Superior temporal gyrus (tissue), 1 donor: Measurements from ENCODE around the gene HNRNPUL2.
A peak's percentile ranks its signal among the peaks of the same experiment; 100 is the strongest.
"Not testable (repeated sequence)": the region's sequence is repeated elsewhere in the genome, so short reads cannot be mapped to it uniquely, and the experiment has no call there.

Source experiments
- DNase-seq: peaks from one replicate; pipeline ENCODE4 v3.0.0-alpha.2; 2016; ENCODE audit errors: extremely low spot score

The HNRNPUL2 gene

GRCh38 chr11:62703921-62704320, 23.3 kb downstream of the HNRNPUL2 start:
- DNase-seq: not testable (repeated sequence)

- DNase-seq: no peak
Measured at GRCh38 chr11:62702246-62702645, 25.0 kb downstream of the HNRNPUL2 start.

- DNase-seq: peak; percentile 88
Measured at GRCh38 chr11:62694455-62695167, 32.6 kb downstream of the HNRNPUL2 start.

- not testable (repeated sequence) for DNase-seq
Measured at GRCh38 chr11:62693624-62694023, 33.6 kb downstream of the HNRNPUL2 start.

GRCh38 chr11:62689421-62690183, 37.7 kb downstream of the HNRNPUL2 start, which contains the start of gene LRRN4CL:
LRRN4CL (minus strand) TSS chr11:62689530; CDS start chr11:62688508, 1,022 bp downstream.
- no peak for DNase-seq

GRCh38 chr11:62688491-62688890, 38.8 kb downstream of the HNRNPUL2 start:
- no peak for DNase-seq

- DNase-seq: no peak
Measured at GRCh38 chr11:62687508-62688396, 39.5 kb downstream of the HNRNPUL2 start.

GRCh38 chr11:62682518-62682917, 44.7 kb downstream of the HNRNPUL2 start:
- no peak for DNase-seq

- DNase-seq: no peak
Measured at GRCh38 chr11:62680825-62681240, 46.4 kb downstream of the HNRNPUL2 start.

GRCh38 chr11:62678770-62679696, 48.2 kb downstream of the HNRNPUL2 start, which contains the start of gene UBXN1:
UBXN1 (minus strand) TSS chr11:62679073; CDS start chr11:62678923, 150 bp downstream.
- DNase-seq: peak; percentile 95

GRCh38 chr11:62678433-62678769, 48.9 kb downstream of the HNRNPUL2 start:
- DNase-seq: no peak

- no peak for DNase-seq
Measured at GRCh38 chr11:62677714-62678113, 49.5 kb downstream of the HNRNPUL2 start.

GRCh38 chr11:62677156-62677555, 50.1 kb downstream of the HNRNPUL2 start:
- DNase-seq: no peak

GRCh38 chr11:62676698-62677097, 50.6 kb downstream of the HNRNPUL2 start:
- no peak for DNase-seq

- not testable (repeated sequence) for DNase-seq
Measured at GRCh38 chr11:62675415-62675814, 51.8 kb downstream of the HNRNPUL2 start.

GRCh38 chr11:62673196-62673525, 54.1 kb downstream of the HNRNPUL2 start:
- DNase-seq: no peak

- DNase-seq: peak; percentile 90
Measured at GRCh38 chr11:62671608-62672389, 55.5 kb downstream of the HNRNPUL2 start, which contains the start of the genes LBHD1 and UQCC3. LBHD1 (minus strand) TSS chr11:62672267; CDS start chr11:62670031, 2,236 bp downstream. UQCC3 (plus strand) TSS chr11:62671673; CDS start chr11:62671746, 73 bp downstream.

GRCh38 chr11:62671236-62671607, 56.0 kb downstream of the HNRNPUL2 start:
- no peak for DNase-seq

GRCh38 chr11:62669420-62670161, 57.7 kb downstream of the HNRNPUL2 start:
- no peak for DNase-seq
